HepG2 (cell line): Measurements from ENCODE around the gene MRPL43. TPM values are rescaled to one million over a fixed set of nuclear protein-coding genes. Genes with fewer than 3 reads are reported as not detected.

Experiments used
- AGO2 ChIP-seq: fragments of 200-400 bp; formaldehyde crosslinking; optimal IDR thresholded peaks from 2 replicates; pipeline ENCODE3; 2017; ENCODE audit warnings: mild to moderate bottlenecking, low read depth, low read length, moderate library complexity
- GATAD2A ChIP-seq: IDR thresholded peaks from 2 replicates; pipeline ENCODE4 v1.6.1; 2016
- IKZF1 ChIP-seq: fragments of 450-650 bp; IDR thresholded peaks from 2 replicates; pipeline ENCODE4 v1.7.1; 2016
- JUND ChIP-seq: sonication (generic); formaldehyde crosslinking; IDR thresholded peaks from 2 replicates; pipeline ENCODE4 v1.8.0; 2022; ENCODE audit warnings: mild to moderate bottlenecking, missing genetic modification reagents
- MYC ChIP-seq: sonication (generic); formaldehyde crosslinking; IDR thresholded peaks from 2 replicates; pipeline ENCODE4 v1.9.0; 2021; ENCODE audit warnings: missing genetic modification reagents, borderline replicate concordance
- NCOA2 ChIP-seq: sonication (generic); formaldehyde crosslinking; IDR thresholded peaks from 2 replicates; pipeline ENCODE4 v1.8.0; 2022; ENCODE audit warnings: inconsistent platforms
- NRL ChIP-seq: sonication (generic); formaldehyde crosslinking; IDR thresholded peaks from 2 replicates; pipeline ENCODE4 v1.5.0; 2020; ENCODE audit warnings: missing genetic modification reagents, mild to moderate bottlenecking, moderate library complexity, borderline replicate concordance
- PHF20 ChIP-seq: sonication (generic); formaldehyde crosslinking; IDR thresholded peaks from 2 replicates; pipeline ENCODE4 v1.5.0; 2020; ENCODE audit warnings: mild to moderate bottlenecking, missing genetic modification reagents
- PPARG ChIP-seq: conservative IDR thresholded peaks from 2 replicates; pipeline ENCODE4 v1.6.1; 2016; ENCODE audit warnings: missing biosample characterization, missing genetic modification reagents
- PRPF4 ChIP-seq: fragments of 200-400 bp; formaldehyde crosslinking; IDR thresholded peaks from 2 replicates; pipeline ENCODE4 v1.6.1; 2016; ENCODE audit warnings: low read length, low read depth; ENCODE audit not compliant: poor library complexity, severe bottlenecking
- SAP130 ChIP-seq: IDR thresholded peaks from 2 replicates; pipeline ENCODE4 v1.6.1; 2016; ENCODE audit warnings: low read depth
- SP5 ChIP-seq: IDR thresholded peaks from 2 replicates; pipeline ENCODE4 v1.6.1; 2016; ENCODE audit warnings: low read depth, borderline replicate concordance
- XRCC5 ChIP-seq: fragments of 200-400 bp; formaldehyde crosslinking; optimal IDR thresholded peaks from 2 replicates; pipeline ENCODE3; 2017; ENCODE audit warnings: mild to moderate bottlenecking, low read length
- ZNF550 ChIP-seq: sonication (generic); formaldehyde crosslinking; IDR thresholded peaks from 2 replicates; pipeline ENCODE4 v1.4.0; 2020; ENCODE audit warnings: mild to moderate bottlenecking, missing genetic modification reagents, borderline replicate concordance
- ZNF777 ChIP-seq: sonication (generic); formaldehyde crosslinking; IDR thresholded peaks from 2 replicates; pipeline ENCODE4 v1.4.0; 2020; ENCODE audit warnings: missing genetic modification reagents
- polyA plus RNA-seq, 8 experiments: library from polyadenylated mRNA; depleted of rRNA in 3 of 8; stranded (reverse) in 7 of 8; unstranded in 1 of 8; fragments of >200 nt; fragmentation: Illumina TruSeq in 4 of 8; extraction: Trizol in 4 of 8; gene quantifications; 2 replicates each; pipeline versions ENCODE4 v1.2.1 to v1.2.3, GENCODE V29; 2011 to 2016; ENCODE audit warnings: low read depth in 4 of 8, missing spikeins in 1 of 8, mixed read lengths in 1 of 8; ENCODE audit not compliant: insufficient read depth in 1 of 8
- total RNA-seq, 5 experiments: library from RNA; depleted of rRNA; stranded (reverse); fragments of >200 nt; fragmentation: Illumina TruSeq; extraction: Trizol; gene quantifications; 2 replicates each; pipeline ENCODE4 v1.2.3, GENCODE V29; 2016; ENCODE audit warnings: low read depth in 1 of 5
- TF ChIP-seq, protein P1 (sequence below): sonication (generic); formaldehyde crosslinking; IDR thresholded peaks from 2 replicates; pipeline ENCODE4 v1.4.0; 2020; ENCODE audit warnings: missing genetic modification reagents
- TF ChIP-seq, protein P2 (sequence below): sonication (generic); formaldehyde crosslinking; IDR thresholded peaks from 2 replicates; pipeline ENCODE4 v1.4.0; 2020; ENCODE audit warnings: missing genetic modification reagents
- TF ChIP-seq, protein P3 (sequence below): IDR thresholded peaks from 2 replicates; pipeline ENCODE4 v1.4.0; 2020; ENCODE audit warnings: mild to moderate bottlenecking, missing genetic modification reagents
- TF ChIP-seq, protein P4 (sequence below): sonication (generic); formaldehyde crosslinking; conservative IDR thresholded peaks from 2 replicates; pipeline ENCODE4 v1.4.0; 2020; ENCODE audit warnings: mild to moderate bottlenecking, missing genetic modification reagents, moderate library complexity

Gene MRPL43
- total and polyA plus RNA-seq, 2 of the 13 experiments (the other 11 are each of a cell fraction or from before 2014, with no cell fraction given): 71.0 to 73.7 TPM

DNA sequence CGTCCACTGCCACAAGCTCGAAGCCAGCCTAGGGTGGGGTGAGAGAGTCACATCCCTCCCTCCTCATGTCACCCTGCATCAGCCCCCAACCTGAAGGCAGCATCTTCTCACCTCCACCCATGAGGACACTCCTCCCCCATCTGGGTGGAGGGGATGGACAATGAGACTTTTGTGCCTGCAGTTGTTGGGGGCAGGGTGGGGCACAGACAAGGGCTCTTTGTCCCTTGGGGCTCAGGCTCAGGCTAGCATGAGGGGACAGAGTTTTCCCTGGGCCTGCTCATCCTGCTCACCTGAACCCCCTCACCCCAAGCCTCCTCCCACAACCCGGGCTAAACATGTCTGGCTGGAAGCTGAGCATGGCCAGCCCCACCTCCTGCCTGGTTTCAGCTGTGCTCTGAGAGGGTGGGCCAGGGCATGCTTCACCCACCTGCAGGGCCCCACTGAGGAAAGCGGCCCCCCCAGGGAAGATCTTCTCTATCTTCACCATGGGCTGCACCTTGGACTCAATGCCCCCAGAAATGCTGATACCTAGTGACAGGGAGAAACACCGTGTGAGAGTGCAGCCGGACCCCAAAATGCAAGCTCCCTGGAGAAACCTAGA, 21.6 kb upstream of the MRPL43 start (continued):
- TF ChIP-seq, protein P1, sequence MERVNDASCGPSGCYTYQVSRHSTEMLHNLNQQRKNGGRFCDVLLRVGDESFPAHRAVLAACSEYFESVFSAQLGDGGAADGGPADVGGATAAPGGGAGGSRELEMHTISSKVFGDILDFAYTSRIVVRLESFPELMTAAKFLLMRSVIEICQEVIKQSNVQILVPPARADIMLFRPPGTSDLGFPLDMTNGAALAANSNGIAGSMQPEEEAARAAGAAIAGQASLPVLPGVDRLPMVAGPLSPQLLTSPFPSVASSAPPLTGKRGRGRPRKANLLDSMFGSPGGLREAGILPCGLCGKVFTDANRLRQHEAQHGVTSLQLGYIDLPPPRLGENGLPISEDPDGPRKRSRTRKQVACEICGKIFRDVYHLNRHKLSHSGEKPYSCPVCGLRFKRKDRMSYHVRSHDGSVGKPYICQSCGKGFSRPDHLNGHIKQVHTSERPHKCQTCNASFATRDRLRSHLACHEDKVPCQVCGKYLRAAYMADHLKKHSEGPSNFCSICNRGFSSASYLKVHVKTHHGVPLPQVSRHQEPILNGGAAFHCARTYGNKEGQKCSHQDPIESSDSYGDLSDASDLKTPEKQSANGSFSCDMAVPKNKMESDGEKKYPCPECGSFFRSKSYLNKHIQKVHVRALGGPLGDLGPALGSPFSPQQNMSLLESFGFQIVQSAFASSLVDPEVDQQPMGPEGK (CRISPR knock-in tag): peak; percentile 95
- TF ChIP-seq, protein P2, sequence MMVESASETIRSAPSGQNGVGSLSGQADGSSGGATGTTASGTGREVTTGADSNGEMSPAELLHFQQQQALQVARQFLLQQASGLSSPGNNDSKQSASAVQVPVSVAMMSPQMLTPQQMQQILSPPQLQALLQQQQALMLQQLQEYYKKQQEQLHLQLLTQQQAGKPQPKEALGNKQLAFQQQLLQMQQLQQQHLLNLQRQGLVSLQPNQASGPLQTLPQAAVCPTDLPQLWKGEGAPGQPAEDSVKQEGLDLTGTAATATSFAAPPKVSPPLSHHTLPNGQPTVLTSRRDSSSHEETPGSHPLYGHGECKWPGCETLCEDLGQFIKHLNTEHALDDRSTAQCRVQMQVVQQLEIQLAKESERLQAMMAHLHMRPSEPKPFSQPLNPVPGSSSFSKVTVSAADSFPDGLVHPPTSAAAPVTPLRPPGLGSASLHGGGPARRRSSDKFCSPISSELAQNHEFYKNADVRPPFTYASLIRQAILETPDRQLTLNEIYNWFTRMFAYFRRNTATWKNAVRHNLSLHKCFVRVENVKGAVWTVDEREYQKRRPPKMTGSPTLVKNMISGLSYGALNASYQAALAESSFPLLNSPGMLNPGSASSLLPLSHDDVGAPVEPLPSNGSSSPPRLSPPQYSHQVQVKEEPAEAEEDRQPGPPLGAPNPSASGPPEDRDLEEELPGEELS (CRISPR knock-in tag): peak; percentile 68; the same call in 1 of the 2 replicates
- TF ChIP-seq PRPF4 (peak; percentile 91), NCOA2 (CRISPR knock-in tag) (peak; percentile 59), PPARG (CRISPR knock-in tag) (0 out of 2 replicates have a peak, but pooled peaks have one; percentile 20), GATAD2A (CRISPR knock-in tag) (peak; percentile 51), SP5 (CRISPR knock-in tag) (peak; percentile 76; the same call in 1 of the 2 replicates), SAP130 (peak; percentile 68), ZNF777 (CRISPR knock-in tag) (no peak), PHF20 (CRISPR knock-in tag) (no peak), JUND (CRISPR knock-in tag) (no peak), MYC (CRISPR knock-in tag) (peak; percentile 64), ZNF550 (CRISPR knock-in tag) (no peak), NRL (CRISPR knock-in tag) (peak; percentile 69), IKZF1 (no peak), XRCC5 (peak; percentile 65), AGO2 (peak; percentile 5)
- TF ChIP-seq, protein P3, sequence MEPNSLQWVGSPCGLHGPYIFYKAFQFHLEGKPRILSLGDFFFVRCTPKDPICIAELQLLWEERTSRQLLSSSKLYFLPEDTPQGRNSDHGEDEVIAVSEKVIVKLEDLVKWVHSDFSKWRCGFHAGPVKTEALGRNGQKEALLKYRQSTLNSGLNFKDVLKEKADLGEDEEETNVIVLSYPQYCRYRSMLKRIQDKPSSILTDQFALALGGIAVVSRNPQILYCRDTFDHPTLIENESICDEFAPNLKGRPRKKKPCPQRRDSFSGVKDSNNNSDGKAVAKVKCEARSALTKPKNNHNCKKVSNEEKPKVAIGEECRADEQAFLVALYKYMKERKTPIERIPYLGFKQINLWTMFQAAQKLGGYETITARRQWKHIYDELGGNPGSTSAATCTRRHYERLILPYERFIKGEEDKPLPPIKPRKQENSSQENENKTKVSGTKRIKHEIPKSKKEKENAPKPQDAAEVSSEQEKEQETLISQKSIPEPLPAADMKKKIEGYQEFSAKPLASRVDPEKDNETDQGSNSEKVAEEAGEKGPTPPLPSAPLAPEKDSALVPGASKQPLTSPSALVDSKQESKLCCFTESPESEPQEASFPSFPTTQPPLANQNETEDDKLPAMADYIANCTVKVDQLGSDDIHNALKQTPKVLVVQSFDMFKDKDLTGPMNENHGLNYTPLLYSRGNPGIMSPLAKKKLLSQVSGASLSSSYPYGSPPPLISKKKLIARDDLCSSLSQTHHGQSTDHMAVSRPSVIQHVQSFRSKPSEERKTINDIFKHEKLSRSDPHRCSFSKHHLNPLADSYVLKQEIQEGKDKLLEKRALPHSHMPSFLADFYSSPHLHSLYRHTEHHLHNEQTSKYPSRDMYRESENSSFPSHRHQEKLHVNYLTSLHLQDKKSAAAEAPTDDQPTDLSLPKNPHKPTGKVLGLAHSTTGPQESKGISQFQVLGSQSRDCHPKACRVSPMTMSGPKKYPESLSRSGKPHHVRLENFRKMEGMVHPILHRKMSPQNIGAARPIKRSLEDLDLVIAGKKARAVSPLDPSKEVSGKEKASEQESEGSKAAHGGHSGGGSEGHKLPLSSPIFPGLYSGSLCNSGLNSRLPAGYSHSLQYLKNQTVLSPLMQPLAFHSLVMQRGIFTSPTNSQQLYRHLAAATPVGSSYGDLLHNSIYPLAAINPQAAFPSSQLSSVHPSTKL (CRISPR knock-in tag): 0 out of 2 replicates have a peak, but pooled peaks have one; percentile 19
- TF ChIP-seq, protein P4, sequence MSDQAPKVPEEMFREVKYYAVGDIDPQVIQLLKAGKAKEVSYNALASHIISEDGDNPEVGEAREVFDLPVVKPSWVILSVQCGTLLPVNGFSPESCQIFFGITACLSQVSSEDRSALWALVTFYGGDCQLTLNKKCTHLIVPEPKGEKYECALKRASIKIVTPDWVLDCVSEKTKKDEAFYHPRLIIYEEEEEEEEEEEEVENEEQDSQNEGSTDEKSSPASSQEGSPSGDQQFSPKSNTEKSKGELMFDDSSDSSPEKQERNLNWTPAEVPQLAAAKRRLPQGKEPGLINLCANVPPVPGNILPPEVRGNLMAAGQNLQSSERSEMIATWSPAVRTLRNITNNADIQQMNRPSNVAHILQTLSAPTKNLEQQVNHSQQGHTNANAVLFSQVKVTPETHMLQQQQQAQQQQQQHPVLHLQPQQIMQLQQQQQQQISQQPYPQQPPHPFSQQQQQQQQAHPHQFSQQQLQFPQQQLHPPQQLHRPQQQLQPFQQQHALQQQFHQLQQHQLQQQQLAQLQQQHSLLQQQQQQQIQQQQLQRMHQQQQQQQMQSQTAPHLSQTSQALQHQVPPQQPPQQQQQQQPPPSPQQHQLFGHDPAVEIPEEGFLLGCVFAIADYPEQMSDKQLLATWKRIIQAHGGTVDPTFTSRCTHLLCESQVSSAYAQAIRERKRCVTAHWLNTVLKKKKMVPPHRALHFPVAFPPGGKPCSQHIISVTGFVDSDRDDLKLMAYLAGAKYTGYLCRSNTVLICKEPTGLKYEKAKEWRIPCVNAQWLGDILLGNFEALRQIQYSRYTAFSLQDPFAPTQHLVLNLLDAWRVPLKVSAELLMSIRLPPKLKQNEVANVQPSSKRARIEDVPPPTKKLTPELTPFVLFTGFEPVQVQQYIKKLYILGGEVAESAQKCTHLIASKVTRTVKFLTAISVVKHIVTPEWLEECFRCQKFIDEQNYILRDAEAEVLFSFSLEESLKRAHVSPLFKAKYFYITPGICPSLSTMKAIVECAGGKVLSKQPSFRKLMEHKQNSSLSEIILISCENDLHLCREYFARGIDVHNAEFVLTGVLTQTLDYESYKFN (CRISPR knock-in tag): peak; percentile 55; the same call in 1 of the 2 replicates
